Ishikawa (cell line): ENCODE data around the gene DNAI4.

Experiments used
- CEBPB ChIP-seq: IDR thresholded peaks from 2 replicates; pipeline ENCODE4 v1.6.1; 2012
- CREB1 ChIP-seq: IDR thresholded peaks from 2 replicates; pipeline ENCODE4 v1.6.1; 2012; ENCODE audit warnings: low read depth
- EGR1 ChIP-seq: IDR thresholded peaks from 2 replicates; pipeline ENCODE4 v1.6.1; 2012
- EP300 ChIP-seq: IDR thresholded peaks from 2 replicates; pipeline ENCODE4 v1.6.1; 2012; ENCODE audit warnings: borderline replicate concordance
- FOXM1 ChIP-seq: IDR thresholded peaks from 2 replicates; pipeline ENCODE4 v1.6.1; 2012; ENCODE audit warnings: low read depth, borderline replicate concordance
- NFIC ChIP-seq: IDR thresholded peaks from 2 replicates; pipeline ENCODE4 v1.6.1; 2012
- RAD21 ChIP-seq: IDR thresholded peaks from 2 replicates; pipeline ENCODE4 v1.6.1; 2012; ENCODE audit warnings: low read depth
- TAF1 ChIP-seq: IDR thresholded peaks from 2 replicates; pipeline ENCODE4 v1.6.1; 2012; ENCODE audit warnings: low read depth, mild to moderate bottlenecking
- TCF12 ChIP-seq: IDR thresholded peaks from 2 replicates; pipeline ENCODE4 v1.6.1; 2012; ENCODE audit warnings: low read depth
- TEAD4 ChIP-seq: IDR thresholded peaks from 2 replicates; pipeline ENCODE4 v1.6.1; 2012
- YY1 ChIP-seq: IDR thresholded peaks from 2 replicates; pipeline ENCODE4 v1.6.1; 2012; ENCODE audit warnings: low read depth
- ZBTB7A ChIP-seq: IDR thresholded peaks from 2 replicates; pipeline ENCODE4 v1.6.1; 2012; ENCODE audit warnings: low read depth
- TF ChIP-seq, protein P1 (sequence below): IDR thresholded peaks from 2 replicates; pipeline ENCODE4 v1.6.1; 2012
- TF ChIP-seq, protein P2 (sequence below): IDR thresholded peaks from 2 replicates; pipeline ENCODE4 v1.6.1; 2012
- TF ChIP-seq, protein P3 (sequence below): IDR thresholded peaks from 2 replicates; pipeline ENCODE4 v1.6.1; 2012; ENCODE audit warnings: low read depth, mild to moderate bottlenecking

The DNAI4 gene

DNA sequence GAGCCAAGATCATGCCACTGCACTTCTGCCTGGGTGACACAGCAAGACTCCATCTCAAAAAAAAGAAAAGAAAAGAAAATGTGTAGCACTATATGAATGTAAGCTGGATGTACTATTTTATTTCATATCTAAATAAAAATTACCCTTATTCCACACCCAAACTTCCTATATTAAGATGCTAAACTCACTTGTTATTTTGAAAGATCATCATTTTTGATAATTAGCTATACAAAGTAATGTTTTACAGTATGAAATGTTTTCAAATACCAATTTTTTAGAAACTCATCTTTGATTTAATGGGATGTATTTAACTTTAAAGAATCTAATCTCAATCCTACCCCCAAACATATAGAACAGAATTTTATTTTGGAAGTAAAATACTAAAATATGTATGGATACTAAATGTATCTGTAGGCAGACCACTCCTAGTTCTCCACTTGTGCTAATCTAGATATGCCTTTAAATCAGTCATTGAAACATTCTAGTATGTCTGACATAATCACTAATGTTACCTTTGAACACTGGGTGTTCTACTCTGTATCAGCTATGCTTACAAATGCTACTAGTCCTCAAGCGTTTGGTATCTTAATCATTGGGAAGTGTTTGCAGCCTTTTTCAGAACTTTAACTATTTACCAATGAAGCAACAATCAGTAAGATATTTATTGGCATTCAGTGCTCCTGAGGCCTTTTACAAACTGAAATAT is 13.0 kb upstream of the DNAI4 start:
- TF ChIP-seq CREB1 = no peak
- TF ChIP-seq CEBPB = no peak
- TF ChIP-seq, protein P1, sequence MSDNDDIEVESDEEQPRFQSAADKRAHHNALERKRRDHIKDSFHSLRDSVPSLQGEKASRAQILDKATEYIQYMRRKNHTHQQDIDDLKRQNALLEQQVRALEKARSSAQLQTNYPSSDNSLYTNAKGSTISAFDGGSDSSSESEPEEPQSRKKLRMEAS = no peak
- TF ChIP-seq TCF12 = no peak
- TF ChIP-seq, protein P2, sequence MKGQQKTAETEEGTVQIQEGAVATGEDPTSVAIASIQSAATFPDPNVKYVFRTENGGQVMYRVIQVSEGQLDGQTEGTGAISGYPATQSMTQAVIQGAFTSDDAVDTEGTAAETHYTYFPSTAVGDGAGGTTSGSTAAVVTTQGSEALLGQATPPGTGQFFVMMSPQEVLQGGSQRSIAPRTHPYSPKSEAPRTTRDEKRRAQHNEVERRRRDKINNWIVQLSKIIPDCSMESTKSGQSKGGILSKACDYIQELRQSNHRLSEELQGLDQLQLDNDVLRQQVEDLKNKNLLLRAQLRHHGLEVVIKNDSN = no peak
- no peak for TF ChIP-seq EP300
- TF ChIP-seq YY1 = no peak
- no peak for TF ChIP-seq RAD21
- no peak for TF ChIP-seq FOXM1
- no peak for TF ChIP-seq NFIC
- TF ChIP-seq TEAD4 = no peak
- TF ChIP-seq EGR1 = no peak
- TF ChIP-seq, protein P3, sequence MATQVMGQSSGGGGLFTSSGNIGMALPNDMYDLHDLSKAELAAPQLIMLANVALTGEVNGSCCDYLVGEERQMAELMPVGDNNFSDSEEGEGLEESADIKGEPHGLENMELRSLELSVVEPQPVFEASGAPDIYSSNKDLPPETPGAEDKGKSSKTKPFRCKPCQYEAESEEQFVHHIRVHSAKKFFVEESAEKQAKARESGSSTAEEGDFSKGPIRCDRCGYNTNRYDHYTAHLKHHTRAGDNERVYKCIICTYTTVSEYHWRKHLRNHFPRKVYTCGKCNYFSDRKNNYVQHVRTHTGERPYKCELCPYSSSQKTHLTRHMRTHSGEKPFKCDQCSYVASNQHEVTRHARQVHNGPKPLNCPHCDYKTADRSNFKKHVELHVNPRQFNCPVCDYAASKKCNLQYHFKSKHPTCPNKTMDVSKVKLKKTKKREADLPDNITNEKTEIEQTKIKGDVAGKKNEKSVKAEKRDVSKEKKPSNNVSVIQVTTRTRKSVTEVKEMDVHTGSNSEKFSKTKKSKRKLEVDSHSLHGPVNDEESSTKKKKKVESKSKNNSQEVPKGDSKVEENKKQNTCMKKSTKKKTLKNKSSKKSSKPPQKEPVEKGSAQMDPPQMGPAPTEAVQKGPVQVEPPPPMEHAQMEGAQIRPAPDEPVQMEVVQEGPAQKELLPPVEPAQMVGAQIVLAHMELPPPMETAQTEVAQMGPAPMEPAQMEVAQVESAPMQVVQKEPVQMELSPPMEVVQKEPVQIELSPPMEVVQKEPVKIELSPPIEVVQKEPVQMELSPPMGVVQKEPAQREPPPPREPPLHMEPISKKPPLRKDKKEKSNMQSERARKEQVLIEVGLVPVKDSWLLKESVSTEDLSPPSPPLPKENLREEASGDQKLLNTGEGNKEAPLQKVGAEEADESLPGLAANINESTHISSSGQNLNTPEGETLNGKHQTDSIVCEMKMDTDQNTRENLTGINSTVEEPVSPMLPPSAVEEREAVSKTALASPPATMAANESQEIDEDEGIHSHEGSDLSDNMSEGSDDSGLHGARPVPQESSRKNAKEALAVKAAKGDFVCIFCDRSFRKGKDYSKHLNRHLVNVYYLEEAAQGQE = no peak

DNA sequence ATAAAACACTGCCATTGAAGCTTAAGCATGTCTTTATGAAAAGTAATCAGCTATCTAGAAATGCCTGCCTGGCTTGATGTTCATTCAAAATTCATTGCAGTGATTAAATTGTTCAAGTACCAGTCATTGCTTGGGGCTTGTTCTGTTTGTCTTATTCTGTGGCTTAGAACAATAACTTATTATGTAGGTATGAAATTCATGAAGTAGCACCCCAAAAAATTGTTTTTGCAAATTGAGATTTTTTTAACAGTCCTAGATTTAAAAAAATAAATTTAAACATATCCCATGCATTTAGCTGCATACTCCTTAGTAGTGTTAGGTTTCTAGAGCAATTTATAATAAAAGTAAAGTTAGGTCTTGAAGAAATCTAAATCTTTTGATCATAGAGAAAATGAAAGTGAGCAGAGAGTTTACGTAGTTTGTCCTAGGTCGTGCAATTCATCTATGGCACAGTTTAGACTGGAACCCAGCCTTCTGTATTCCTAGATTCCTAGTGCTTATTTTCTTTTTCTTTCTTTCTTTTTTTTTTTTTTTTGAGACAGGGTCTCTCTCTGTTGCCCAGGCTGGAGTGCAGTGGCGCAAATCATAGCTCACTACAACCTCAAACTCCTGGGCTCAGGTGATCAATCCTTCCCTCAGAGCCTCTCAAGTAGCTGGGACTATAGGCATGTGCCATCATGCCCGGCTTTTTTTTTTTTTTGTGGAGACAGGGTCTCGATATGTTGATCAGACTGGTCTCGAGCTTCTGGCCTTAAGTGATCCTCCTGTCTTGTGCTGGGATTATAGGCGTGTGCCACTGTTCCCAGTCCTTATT is 9.4 kb upstream of the DNAI4 start:
- TF ChIP-seq CEBPB (no peak), NFIC (no peak), EP300 (no peak), FOXM1 (no peak), RAD21 (no peak), YY1 (no peak), ZBTB7A (no peak), TAF1 (no peak)
- TF ChIP-seq, protein P2 = no peak
- TF ChIP-seq, protein P1 = no peak

DNA sequence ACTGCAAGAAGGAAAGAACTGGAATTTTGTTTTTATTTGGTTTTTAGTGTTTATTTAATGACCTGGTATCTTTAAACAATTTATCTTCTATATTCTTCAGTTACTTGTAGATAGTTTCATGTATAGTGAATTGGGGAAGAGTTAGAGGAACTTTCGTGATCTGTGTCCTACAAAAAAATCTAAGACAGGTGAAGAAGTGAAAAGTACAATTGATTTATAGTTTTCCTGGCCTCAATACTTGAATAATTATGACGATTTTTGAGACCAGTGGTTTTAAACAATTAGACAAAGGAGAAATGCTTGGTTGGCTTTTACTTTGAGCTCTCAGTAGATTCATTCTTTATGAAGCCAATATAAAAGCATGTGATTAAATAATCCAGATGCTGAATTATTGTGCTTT is 7.6 kb upstream of the DNAI4 start:
- TF ChIP-seq TAF1 = no peak
- no peak for TF ChIP-seq FOXM1
- TF ChIP-seq ZBTB7A = no peak

DNA sequence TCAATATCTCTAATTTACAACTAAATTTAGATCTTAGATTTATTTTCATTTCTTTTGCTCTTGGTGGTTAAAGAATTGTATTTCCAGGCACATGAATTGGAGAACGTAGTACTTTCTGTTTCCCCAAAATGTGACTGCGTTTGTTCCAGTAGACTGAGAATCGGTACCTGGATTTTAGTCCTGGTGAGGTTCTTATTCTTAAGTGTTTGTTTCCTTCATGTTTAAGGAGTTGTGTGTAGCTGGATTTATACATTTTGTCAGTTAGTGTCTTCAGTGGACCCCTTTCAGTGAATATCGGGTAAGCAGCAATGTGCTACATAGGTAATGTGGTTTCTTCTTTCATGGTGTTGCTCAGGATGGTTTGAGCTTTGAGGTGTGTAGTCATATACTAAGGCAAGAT is 6.9 kb upstream of the DNAI4 start:
- TF ChIP-seq, protein P1 = no peak
- TF ChIP-seq, protein P3 = no peak
- no peak for TF ChIP-seq TEAD4
- TF ChIP-seq EP300 = no peak

DNA sequence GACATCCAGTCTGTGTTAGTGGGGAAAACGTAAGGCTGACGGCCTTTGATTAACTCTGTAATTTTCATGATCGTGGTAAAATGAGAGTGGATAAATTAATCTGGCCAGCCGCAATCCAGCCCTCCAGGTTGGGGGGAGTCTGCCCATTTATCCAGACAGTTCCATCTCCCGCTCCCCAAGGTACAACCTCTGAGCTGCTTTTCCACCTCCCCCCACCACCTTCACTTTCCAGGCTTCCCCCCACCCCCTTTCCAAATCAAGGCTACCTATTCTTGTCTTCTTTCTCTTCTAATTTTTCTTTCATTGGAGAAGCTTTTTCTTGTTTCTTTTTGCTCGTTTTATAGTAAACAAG is 6.1 kb upstream of the DNAI4 start:
- TF ChIP-seq EP300 (no peak), TEAD4 (no peak), EGR1 (no peak), TCF12 (no peak), RAD21 (no peak), NFIC (no peak), YY1 (no peak), CEBPB (no peak)
- TF ChIP-seq, protein P1 = no peak
- TF ChIP-seq, protein P2 = no peak
- TF ChIP-seq, protein P3 = no peak
